Lower leg skin (tissue), 4 donors: ENCODE results near the gene PAAF1. TPM values are rescaled to one million over a fixed set of nuclear protein-coding genes. Genes with fewer than 3 reads are reported as not detected.
"Not testable (repeated sequence)": the region's sequence is repeated elsewhere in the genome, so short reads cannot be mapped to it uniquely, and the experiment has no call there.

Source experiments
- DNase-seq, 2 donors: peaks; one replicate each; pipeline ENCODE4 v3.0.0-alpha.2; 2019; ENCODE audit warnings: low spot score in 2 of 2
- H3K4me3 ChIP-seq: fragments of 200-600 bp; sonication (generic); 2 replicates; pipeline ENCODE4 v1.5.1; 2017; ENCODE audit warnings: mild to moderate bottlenecking, low read depth; ENCODE audit not compliant: poor library complexity, severe bottlenecking
- POLR2A ChIP-seq, 2 donors: fragments of 450-650 bp; IDR thresholded peaks; one replicate each; pipeline ENCODE4 v1.6.1; 2016 to 2017; ENCODE audit warnings: antibody characterized with exemption in 2 of 2, mild to moderate bottlenecking in 1 of 2, moderate library complexity in 1 of 2
- WGBS, 2 donors: methylation state at CpG; one replicate each; pipeline ENCODE4 v1.1.5; 2018; 5-methylcytosine and 5-hydroxymethylcytosine counted together
- intact Hi-C: fragments of 100-400 bp; cut with DNase I; formaldehyde crosslinking; loops from one replicate; pipeline ENCODE4 v1.15.0; 2023; ENCODE audit warnings: low total_unique reads
- total RNA-seq, 4 donors: library from RNA; depleted of rRNA; stranded (reverse); fragments of >200 nt; gene quantifications; one replicate each; pipeline ENCODE4 v1.1.0, GENCODE V29; 2016
- TF ChIP-seq, protein P1 (sequence below), 3 donors: fragments of 450-650 bp; IDR thresholded peaks; one replicate each; pipeline ENCODE4 v1.5.1; 2016; ENCODE audit warnings: antibody characterized with exemption in 3 of 3, mild to moderate bottlenecking in 3 of 3, moderate library complexity in 2 of 3

PAAF1 gene
- total RNA-seq, 4 donors from 2014 or later, result 9.8 to 21.2 (median 13.5) TPM

DNA sequence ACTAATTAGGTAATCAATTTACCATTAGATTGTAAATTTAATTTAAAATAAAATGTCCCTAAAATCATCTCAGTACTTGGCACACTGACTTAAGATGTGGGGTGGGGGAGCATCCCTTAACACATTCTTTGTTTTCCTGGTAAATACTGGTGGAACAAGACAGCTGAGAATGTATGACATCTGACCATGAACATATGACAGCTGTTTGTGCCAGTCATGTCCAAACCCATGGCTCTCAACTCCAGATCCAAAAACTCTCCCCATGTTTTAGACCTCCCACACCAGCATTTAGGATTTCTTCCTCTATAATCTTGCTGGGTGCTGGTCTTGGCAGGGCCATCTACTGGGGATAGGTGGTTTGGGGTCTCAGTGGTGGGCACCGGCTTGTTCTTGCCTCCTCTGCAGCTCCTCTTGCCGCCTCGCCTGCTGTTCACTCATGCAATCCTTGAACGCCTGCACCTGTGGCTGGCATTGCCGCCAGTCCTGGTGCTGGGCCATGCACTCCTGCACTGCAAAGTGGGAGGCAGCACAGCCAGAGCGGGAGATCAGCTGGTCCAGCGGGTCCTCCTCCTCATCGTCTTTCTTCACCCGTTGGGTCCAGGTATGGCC, 3.9 kb upstream of the PAAF1 start:
- WGBS, 2 donors, result 95 to 96% methylated on average over 9 of the region's 9 CpGs
- intact Hi-C loops, result no loop called here

DNA sequence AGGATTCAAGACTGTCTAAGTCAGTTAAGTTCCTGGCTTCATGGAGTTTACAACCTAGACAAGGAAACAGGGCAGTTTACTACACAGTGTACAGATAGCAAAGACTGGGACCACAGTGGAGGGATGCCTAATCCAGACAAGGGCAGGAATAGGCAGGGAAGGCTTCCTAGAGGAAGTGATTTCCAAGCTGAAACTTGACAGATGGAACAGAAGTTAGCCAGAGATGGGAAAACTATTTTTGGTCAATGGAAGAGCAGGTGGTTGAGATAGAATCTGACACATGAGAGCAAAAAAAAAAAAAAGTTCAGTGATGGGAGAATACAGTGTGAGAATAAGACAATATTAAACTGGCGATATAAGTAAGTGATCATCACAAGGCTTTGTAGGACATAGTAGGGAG, 1.4 kb upstream of the PAAF1 start:
- no peak for TF ChIP-seq POLR2A (IDR thresholded peaks at IDR 0.05)
- TF ChIP-seq, protein P1, sequence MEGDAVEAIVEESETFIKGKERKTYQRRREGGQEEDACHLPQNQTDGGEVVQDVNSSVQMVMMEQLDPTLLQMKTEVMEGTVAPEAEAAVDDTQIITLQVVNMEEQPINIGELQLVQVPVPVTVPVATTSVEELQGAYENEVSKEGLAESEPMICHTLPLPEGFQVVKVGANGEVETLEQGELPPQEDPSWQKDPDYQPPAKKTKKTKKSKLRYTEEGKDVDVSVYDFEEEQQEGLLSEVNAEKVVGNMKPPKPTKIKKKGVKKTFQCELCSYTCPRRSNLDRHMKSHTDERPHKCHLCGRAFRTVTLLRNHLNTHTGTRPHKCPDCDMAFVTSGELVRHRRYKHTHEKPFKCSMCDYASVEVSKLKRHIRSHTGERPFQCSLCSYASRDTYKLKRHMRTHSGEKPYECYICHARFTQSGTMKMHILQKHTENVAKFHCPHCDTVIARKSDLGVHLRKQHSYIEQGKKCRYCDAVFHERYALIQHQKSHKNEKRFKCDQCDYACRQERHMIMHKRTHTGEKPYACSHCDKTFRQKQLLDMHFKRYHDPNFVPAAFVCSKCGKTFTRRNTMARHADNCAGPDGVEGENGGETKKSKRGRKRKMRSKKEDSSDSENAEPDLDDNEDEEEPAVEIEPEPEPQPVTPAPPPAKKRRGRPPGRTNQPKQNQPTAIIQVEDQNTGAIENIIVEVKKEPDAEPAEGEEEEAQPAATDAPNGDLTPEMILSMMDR (IDR thresholded peaks at IDR 0.05), result no peak
- no peak overlapping the region for H3K4me3 ChIP-seq
- DNase-seq, result no peak
- intact Hi-C loops, result no loop called here
- 89 to 92% methylated on average over 1 of the region's 1 CpG for WGBS, 2 donors

More for the DNA sequence above, 3.9 kb upstream of the PAAF1 start:
- TF ChIP-seq POLR2A (IDR thresholded peaks at IDR 0.05), result no peak
- TF ChIP-seq, protein P1 (IDR thresholded peaks at IDR 0.05), result no peak
- H3K4me3 ChIP-seq, result no peak overlapping the region
- no peak for DNase-seq

DNA sequence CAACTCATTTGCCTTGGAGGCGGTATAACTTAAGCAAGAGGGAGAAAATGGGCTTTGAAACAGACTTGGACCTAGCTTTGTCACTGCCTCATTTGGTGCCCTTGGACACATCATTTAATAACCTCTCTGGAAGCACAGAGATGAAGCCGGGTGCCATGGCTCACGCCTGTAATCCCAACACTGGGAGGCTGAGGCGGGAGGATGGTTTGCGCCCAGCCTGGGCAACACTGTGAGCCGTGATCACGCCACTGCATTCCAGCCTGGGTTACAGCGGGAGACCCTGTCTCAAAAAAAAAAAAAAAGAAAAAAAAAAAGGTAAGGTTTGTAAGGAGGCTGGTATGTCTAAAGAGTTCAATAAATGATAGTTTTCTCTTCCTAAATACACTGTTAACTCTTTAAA, 959 bp upstream of the PAAF1 start:
- TF ChIP-seq, protein P1 (IDR thresholded peaks at IDR 0.05), result no peak
- no peak for TF ChIP-seq POLR2A (IDR thresholded peaks at IDR 0.05)
- no peak for DNase-seq
- H3K4me3 ChIP-seq, result no peak overlapping the region
- WGBS, 2 donors, result 34 to 44% methylated on average over 8 of the region's 8 CpGs
- intact Hi-C loops, result no loop called here

DNA sequence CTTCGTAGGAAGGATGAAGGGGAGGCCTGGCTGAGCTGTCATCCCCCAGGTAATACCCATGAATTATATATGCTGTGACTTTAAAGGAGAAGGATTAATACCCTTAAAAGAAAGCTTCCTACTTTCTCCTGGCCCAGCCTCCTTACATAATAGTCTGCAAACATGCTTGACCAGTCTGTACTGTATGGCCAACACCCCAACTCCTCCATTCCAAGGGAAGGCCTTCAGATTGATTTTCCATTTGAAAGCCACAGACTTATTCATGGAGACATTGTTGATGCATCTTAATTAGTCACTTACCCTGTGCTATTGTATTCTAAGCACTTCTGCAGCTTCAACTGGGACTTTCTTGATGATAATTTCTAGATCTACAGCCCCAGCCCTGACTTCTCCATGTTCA, 2.0 kb downstream of the PAAF1 start:
- no peak overlapping the region for H3K4me3 ChIP-seq
- 44 to 67% methylated on average over 1 of the region's 1 CpG for WGBS, 2 donors
- intact Hi-C loops, result no loop called here
- TF ChIP-seq, protein P1 (IDR thresholded peaks at IDR 0.05), result no peak
- no peak for TF ChIP-seq POLR2A (IDR thresholded peaks at IDR 0.05)
- no peak for DNase-seq

DNA sequence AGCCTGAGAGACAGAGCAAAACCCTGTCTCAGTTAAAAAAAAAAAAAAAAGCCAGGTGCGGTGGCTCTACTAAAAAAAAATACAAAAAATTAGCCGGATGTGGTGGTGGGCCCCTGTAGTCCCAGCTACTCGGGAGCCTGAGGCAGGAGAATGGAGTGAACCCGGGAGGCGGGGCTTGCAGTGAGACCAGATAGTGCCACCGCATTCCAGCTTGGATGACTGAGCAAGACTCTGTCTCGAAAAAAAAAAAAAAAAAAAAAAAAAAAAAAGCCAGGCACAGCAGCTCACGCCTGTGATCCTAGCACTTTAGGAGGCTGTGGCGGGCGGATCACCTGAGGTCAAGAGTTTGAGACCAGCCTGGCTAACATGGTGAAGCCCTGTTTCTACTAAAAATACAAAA, 3.6 kb downstream of the PAAF1 start:
- 80 to 89% methylated on average over 10 of the region's 10 CpGs for WGBS, 2 donors
- intact Hi-C loops, result loop anchor here (5.0 kb wide), 1 partner anchor 1427 kb away; no protein-coding TSS in a partner anchor
- not testable (repeated sequence) for DNase-seq, H3K4me3 ChIP-seq

DNA sequence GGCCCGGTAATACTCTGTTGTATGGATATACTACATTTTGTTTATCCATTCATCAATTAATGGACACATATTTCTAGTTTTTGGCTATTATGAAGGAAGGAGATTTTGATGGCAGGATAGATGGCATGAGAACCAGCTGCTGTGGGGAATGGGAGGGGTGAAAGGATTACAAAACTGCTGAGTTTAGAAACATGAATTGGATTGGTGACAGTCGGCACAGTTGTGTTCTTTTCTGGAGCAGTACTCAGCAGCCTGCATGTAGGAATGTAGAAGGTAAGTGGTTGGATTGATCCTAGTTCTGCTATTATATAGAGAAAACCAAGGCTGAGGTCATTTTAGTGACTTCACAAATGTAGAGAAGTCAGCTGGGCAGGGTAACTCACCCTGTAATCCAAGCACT, 7.1 kb downstream of the PAAF1 start:
- DNase-seq, result no peak
- no peak for TF ChIP-seq POLR2A (IDR thresholded peaks at IDR 0.05)
- TF ChIP-seq, protein P1 (IDR thresholded peaks at IDR 0.05), result no peak
- 88 to 100% methylated on average over 2 of the region's 2 CpGs for WGBS, 2 donors
- no peak overlapping the region for H3K4me3 ChIP-seq
- intact Hi-C loops, result loop anchor here (5.0 kb wide), 1 partner anchor 1423 kb away; no protein-coding TSS in a partner anchor
